Stimulated activated CD8-positive, alpha-beta memory T cell treated with anti-CD3 and anti-CD28 coated beads, Interleukin-4, amount 100 ng/mL, for 1 hour (primary cell): ENCODE measurements around the gene KHNYN.
"Not testable (repeated sequence)": the region's sequence is repeated elsewhere in the genome, so short reads cannot be mapped to it uniquely, and the experiment has no call there.

Source experiments
- DNase-seq, 2 donors: peaks; one replicate each; pipeline ENCODE4 v3.0.0-alpha.2; 2020; ENCODE audit warnings: low read depth in 2 of 2, low spot score in 1 of 2

The KHNYN gene

GRCh38 chr14:24465805-24466204 lies 36.1 kb downstream of the KHNYN start:
- no peak for DNase-seq

GRCh38 chr14:24470450-24470849 lies 40.7 kb downstream of the KHNYN start:
- not testable (repeated sequence) for DNase-seq

GRCh38 chr14:24473211-24473610 lies 43.5 kb downstream of the KHNYN start:
- no peak for DNase-seq

GRCh38 chr14:24475261-24475660 lies 45.5 kb downstream of the KHNYN start:
- no peak for DNase-seq

- not testable (repeated sequence) for DNase-seq
These were observed 50.2 kb downstream of the KHNYN start for GRCh38 chr14:24479999-24480398.

GRCh38 chr14:24481622-24482324 lies 52.0 kb downstream of the KHNYN start:
- DNase-seq = peak in 1 of 2 donors; percentile 6

GRCh38 chr14:24482699-24483303 lies 53.0 kb downstream of the KHNYN start:
- DNase-seq = not testable (repeated sequence)

GRCh38 chr14:24483604-24484252 lies 54.0 kb downstream of the KHNYN start:
- no peak for DNase-seq
